GM10847 (cell line): Measurements from ENCODE around the gene DLGAP4.

ENCODE experiments used
- POLR2A ChIP-seq: IDR thresholded peaks from 2 replicates; pipeline ENCODE4 v1.6.1; 2011; ENCODE audit not compliant: insufficient read length; ENCODE audit errors: extremely low read depth

Gene DLGAP4

DNA sequence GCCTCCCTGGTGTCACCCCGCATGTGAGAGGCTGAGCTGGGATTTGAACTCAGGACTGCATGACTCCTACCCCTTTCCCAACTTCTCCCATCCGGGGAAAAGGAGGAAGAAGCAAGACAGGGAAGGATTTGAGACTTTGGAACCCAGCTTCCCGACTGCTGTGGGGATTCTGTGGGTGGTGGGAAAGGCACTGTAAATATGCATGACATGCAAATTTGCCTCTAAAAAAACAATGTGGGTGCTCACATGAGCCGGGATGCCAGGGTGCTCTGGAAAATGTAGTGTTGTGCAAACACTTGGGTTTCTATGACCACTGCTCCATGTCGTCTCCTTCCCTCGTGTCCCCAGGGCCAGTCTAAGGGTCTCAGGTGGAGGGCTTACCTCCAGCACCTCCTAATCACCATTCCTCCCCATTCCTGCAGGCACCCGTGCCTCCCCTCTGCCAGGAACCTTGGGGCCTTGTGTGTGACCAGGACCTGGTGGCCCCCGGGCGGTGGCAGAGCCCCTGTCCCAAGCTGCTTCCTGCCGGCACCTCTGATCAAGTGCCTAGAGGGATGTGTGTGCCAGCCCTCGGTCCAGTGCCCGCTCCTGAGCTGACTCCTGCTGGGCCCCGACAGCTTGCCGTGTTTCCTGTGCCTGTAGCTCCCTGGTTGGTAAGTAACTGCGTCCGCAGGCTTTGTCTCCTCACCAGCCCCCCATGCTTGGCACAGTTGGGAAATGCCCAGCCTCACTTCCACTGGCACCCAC, 60.7 kb downstream of the DLGAP4 start:
- no peak for TF ChIP-seq POLR2A

DNA sequence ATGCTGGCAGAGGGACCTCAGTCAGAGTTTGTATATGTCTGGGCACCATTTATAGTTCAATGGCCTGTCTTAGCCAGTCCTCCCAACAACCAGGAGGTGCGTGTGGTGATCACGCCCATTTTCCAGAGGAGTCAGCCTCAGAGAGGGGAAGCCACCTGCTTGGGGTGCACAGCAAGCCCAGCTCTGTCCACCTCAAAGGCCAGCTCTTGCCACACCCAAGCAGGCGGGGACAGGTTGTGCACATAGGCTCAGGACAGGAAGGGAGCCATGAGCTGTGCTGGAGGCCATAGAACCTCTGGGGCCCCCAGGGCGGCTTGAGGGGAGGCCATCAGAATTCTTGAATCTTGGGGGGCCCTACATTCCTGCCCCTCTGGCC, 61.2 kb downstream of the DLGAP4 start:
- TF ChIP-seq POLR2A, result no peak

DNA sequence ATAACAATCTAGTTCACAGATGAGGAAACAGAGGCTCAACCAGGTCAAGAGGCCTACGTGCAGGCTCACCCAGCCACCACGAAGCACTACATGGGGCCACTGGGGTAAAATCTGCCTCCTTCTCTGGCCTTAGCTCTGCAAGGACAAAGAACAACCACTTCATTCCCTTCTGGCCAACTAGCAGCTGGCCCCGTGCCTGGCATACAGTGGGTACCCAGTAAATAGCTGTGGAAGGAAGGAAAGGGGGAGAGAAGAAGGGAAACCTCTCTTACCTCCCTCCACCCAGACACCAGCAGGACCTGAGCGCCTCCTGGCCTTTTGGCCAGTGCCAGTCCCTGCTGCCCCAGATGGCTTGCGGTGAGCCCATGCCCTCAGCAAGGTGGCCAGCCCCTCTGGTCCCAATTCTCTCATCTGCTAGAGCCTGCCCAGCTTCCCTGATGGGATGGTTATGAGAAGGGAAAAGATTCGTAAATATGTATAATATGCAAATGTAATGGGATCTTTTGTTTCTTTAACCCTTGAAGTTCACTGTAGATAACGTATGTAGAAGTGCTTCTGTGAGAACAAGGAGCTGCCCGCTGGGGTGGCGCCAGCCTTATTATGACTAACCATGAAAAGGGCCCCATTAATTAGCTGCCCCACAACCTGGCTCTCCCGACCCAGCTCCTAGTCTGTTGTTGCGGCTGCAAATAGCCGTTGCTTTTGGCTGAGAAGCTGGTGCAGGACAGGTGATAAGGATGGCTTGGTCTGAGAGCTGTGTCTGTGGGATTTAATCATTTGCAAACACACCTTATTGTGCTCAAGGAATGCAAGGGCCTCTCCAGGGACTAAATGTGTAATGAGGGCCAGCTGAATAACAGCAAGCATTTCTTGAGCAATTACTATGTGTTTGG, 62.0 kb downstream of the DLGAP4 start:
- TF ChIP-seq POLR2A, result no peak

DNA sequence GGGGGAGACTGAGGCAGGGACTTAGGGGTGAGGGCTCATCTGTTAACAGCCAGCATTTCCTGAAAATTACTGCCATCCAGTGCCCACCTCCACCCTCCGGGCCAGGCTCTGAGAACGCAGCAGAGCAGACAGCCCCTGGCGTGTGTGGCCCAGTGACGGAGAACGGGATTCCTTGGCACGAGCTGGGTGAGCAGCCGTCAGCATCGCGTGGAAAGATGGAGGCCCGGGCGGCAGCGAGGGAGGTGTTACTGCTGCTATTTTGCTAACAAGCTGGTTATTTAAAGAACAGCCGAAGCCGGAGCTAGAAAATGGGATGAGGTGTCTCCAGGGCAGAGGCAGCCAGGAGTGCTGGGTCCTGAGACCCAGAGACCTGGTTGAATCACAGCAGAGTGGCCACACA, 62.7 kb downstream of the DLGAP4 start:
- no peak for TF ChIP-seq POLR2A

DNA sequence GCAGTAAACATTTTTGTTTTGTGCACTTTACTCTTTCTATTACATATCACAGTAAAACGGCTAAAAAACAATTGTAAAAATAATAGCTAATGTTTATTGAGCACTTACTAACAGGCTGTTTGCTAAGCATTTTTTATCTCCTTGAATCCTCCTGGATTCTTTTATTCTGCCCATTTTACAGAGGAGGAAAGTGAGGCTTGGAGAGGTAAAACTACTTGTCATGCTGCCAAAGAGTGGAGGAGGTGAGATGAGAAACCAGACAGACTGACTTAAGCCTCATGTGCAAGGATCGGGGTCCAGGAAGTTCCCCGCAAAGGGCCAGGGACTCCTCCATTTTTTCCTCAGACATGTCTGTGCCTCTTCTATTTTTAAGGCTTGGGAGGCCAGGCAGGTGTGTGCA, 63.6 kb downstream of the DLGAP4 start:
- TF ChIP-seq POLR2A, result no peak

DNA sequence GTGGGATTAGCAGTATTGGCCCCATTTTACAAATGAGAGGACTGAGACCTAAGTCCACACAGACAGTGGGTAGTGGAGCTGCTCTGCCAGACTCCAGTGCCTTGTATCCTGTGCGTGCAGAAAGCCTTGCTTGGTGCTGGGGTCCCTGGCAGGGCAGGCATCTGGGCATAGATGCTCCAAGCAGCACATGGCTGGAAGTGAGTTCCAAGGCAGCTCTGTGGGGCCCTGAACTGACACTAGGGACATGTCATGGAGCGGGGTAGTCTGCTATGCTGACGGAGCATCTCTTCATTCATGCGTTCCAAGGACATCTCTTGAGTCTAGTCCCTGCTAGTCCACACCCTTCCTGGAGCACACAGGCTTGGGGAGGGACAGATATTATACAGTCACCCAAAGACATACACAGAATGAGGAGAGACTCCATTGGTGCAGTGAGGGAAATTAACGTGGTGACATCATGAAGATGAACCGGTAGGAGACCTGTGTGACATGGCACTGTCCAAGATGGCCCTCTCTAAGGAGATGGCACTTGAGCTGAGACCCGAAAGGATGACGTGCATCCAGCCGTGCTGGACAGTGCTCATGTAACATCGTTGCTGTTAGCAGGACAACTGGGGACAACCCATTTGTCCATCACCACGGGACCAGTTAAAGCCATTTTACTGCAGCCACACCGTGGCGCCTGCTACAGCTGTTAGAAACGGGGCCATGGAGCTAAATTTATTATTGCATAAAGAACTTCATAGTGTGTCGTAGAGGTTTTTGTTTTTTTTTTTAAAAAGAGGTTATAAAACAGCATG, 65.1 kb downstream of the DLGAP4 start:
- no peak for TF ChIP-seq POLR2A

DNA sequence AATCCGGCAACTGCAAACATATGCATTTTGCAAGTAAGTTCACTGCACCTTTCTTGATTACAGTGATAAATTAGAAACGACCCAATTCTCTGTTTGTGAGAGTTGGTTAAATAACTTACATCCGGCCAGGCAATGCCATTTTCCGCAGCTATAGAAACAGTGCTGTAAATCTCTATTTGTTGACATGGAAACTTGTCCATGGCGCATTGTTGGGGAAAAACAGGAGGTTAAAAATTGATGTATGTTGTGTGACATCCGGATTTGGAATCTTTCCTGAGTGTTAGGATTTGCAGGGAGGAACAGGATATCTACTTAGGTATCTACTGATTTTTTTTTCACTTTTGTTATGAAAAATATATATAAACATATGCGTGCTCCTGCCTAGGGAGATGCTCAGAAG, 66.5 kb downstream of the DLGAP4 start:
- no peak for TF ChIP-seq POLR2A

DNA sequence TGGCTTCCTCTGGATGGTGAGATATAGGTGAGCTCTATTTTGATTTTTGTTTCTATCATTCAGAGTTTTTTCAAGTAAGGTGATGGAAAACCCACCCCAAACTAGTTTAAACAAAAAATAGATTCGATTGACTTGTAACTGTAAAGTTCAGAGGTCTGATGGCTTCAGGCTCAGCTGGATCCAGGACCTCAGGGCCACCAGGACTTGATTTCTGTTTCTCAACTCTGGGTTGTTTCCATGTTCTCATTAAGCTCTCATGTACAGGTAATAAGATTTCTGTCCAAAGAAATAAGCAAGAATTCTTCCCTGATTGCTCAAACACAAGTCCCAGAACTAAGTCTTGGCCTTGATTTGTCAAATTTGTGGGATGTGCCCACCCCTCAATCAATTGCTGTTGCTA, 67.0 kb downstream of the DLGAP4 start:
- no peak for TF ChIP-seq POLR2A

DNA sequence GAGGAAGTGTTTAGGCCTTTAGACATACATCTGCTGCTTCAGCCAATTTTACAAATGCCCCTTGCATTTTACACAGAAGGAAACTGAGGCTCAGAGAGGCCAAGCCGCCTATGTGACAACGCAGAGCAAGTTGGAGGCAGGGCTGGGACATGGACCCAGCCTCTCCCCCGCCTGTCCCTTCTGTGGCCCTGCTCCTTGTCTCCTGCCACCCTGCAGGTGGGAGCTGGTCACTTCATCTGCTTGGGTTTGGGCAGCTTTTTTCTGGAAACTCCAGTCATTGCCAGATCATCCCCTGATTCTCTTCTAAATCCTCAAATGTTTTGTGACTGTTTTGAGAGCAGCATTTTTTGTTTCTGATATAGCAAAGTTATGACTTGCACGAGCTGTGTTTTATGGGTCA, 68.9 kb downstream of the DLGAP4 start:
- TF ChIP-seq POLR2A, result no peak

DNA sequence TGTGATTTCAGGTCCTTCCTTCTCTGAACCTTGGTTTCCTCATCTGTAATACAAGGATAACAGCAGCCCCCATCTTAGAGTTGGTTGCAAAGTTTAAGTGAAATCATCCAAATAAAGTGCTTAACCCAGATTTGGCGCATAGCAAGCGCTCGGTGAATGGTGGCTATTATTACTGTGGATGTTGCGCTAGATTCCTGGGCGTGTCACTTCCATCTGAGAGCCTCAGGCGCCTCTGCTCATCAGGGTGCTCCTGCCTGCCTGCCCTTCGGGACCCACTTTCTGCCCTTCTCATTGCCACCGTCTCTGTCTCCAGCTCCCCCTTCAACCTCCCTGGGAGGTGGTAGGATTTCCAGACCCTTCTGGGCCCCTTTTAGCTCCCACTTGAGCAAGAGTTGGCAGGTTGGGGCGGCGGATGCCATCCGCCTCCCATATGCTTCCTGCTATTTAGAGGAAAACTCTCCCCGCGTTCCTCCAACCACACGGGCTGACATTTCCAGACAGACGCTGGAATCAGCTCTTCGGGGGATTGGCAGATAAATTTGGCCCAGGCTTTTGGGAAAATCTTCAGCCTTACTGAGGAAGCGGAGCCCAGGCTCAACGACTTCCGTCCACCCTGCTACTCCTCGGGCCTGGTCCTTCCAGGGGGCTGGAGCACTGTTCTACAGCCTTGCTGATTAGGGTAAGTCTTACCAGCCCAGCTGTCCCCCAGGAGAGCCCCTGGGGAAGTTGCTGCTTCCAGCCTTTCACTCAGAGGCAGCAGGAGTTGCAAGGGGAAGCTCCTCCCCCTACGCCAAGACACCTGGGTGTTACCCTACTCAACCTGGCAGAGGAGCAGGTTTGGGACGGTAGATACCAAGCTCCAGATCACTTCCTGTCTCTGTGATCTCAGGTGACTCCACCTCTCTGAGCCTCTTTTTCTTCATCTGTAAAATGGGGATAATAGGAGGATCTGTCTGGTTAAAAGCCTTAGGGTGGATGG, 71.5 kb downstream of the DLGAP4 start:
- TF ChIP-seq POLR2A, result no peak

DNA sequence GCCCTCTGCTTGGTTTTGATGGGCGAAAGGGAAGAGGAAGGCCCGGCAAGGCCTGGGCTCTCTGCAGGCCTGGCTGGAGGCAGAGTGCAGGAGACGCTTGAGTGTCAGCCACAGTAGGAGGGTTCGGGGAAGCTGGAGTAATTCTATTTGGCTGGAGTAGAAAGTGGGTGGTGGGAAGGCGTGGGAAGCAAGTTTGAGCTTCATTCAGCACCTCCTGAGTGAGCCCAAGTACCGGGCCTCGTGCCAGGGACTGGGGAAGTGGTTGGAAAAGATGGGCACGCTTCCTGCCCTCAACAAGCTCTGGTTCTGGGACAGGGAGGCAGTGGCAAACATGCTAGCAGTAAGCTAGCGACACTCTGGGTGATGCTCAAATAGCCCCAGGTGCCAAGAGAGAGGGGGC, 72.5 kb downstream of the DLGAP4 start:
- TF ChIP-seq POLR2A, result no peak

DNA sequence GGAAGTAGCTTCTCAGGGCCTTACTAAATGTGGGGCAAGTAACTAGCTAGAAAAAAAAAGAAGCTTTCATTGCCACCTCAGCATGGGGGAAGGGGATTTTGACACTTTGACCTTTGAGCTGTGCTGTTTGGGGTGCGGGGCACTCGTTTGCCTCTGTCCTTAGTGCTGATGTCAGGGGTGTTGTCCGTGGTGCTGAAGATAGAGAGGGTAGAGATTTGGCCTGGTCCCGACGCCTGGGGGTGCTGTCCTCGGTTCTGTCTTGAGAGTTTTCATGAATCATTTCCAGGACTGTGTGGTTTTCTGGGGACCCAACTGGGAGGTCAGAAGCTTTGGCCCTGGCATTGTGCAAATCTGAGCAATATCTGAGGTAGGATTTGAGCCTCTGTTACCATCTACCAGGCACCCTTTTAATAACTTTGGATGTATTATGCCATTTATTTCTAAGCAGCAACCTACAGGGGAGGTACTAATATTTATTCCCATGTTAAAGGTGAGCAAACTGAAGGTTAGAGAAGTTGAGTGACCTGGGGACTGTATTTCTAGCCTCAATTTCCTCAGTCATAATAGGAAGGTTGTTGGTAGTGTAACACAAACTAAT, 78.0 kb downstream of the DLGAP4 start:
- TF ChIP-seq POLR2A, result no peak

DNA sequence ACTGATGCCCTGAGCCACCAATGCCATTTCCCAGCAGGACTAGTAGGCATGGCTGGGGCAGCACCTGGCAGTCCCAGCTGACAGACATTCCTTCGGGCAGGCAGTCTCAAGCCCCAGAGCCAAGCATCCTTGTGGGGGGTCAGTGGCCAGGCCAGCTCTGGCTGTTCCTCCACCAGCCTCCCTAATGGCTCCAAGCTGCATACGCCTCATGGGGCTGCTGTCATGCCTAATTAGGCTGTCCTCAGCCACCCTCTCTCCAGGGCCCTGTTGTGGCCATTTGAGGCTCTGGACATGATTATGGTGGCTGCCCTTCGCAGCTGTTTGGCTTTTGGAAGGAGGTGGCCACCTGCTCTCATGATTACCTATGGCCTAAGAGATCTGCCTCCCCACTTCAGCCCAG, 79.4 kb downstream of the DLGAP4 start:
- TF ChIP-seq POLR2A, result no peak

DNA sequence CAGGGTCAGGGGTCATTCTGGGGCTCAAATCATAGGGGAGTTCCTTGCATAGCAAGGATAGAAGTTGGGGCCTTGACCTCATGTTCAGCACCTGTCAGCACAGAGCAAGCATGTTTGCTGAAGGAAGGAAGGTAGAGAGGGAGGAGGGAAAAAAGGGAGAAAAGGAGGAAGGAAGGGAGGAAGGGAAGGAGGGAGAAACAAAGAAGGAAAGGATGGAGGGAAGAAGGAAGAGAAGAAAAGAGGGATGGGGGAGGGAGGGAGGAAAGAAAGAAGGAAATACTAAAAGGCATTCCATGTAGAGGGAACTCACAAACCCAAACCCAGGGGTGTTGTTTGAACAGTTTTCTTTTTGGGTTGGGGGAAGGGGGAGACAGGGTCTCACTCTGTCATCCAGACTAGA, 80.1 kb downstream of the DLGAP4 start:
- TF ChIP-seq POLR2A, result no peak
